K562 (cell line): ENCODE results near the gene INHA. TPM values are rescaled to one million over a fixed set of nuclear protein-coding genes. Genes with fewer than 3 reads are reported as not detected.
A peak's percentile ranks its signal among the peaks of the same experiment; 100 is the strongest.

Source experiments
- ASH1L ChIP-seq: fragments of 450-650 bp; IDR thresholded peaks from 2 replicates; pipeline ENCODE4 v1.6.1; 2018; ENCODE audit warnings: borderline replicate concordance, mild to moderate bottlenecking, low read depth; ENCODE audit not compliant: partially characterized antibody
- ATF1 ChIP-seq, 2 experiments: fragments of 450-650 bp in 1 of 2; IDR thresholded peaks; 2 replicates each; pipeline ENCODE4 v1.6.1; 2016; ENCODE audit warnings: missing compliant biosample characterization in 1 of 2, missing genetic modification characterization in 1 of 2
- BRD4 ChIP-seq: fragments of 200-600 bp; sonication (generic); IDR thresholded peaks from 2 replicates; pipeline ENCODE4 v1.6.1; 2017; ENCODE audit warnings: inconsistent platforms
- FIP1L1 ChIP-seq: fragments of 200-400 bp; formaldehyde crosslinking; IDR thresholded peaks from 2 replicates; pipeline ENCODE4 v1.6.1; 2018; ENCODE audit warnings: mild to moderate bottlenecking, low read depth, low read length; ENCODE audit not compliant: poor library complexity, severe bottlenecking
- FOXP4 ChIP-seq: sonication (generic); formaldehyde crosslinking; IDR thresholded peaks from 2 replicates; pipeline ENCODE4 v1.8.0; 2022; ENCODE audit warnings: mild to moderate bottlenecking, missing genetic modification reagents, borderline replicate concordance
- GATAD2B ChIP-seq: fragments of 450-650 bp; IDR thresholded peaks from 2 replicates; pipeline ENCODE4 v1.6.1; 2017; ENCODE audit warnings: mild to moderate bottlenecking, borderline replicate concordance
- HSF4 ChIP-seq: fragments of 250-450 bp; sonication (Bioruptor Pico); IDR thresholded peaks from 2 replicates; pipeline ENCODE4 v2.1.2; 2022; ENCODE audit warnings: mild to moderate bottlenecking, moderate library complexity, borderline replicate concordance
- PRDM10 ChIP-seq: fragments of 450-650 bp; IDR thresholded peaks from 2 replicates; pipeline ENCODE4 v1.6.1; 2018; ENCODE audit not compliant: partially characterized antibody
- PYGO2 ChIP-seq: fragments of 450-650 bp; IDR thresholded peaks from 2 replicates; pipeline ENCODE4 v1.6.1; 2016; ENCODE audit warnings: mild to moderate bottlenecking, missing genetic modification characterization, moderate library complexity, missing compliant biosample characterization
- RBFOX2 ChIP-seq: fragments of 200-400 bp; formaldehyde crosslinking; IDR thresholded peaks from 2 replicates; pipeline ENCODE4 v1.6.1; 2017; ENCODE audit warnings: low read depth, mild to moderate bottlenecking, low read length, moderate library complexity
- SUPT5H ChIP-seq: fragments of 450-650 bp; IDR thresholded peaks from 2 replicates; pipeline ENCODE4 v1.6.1; 2016
- TCF7 ChIP-seq: sonication (generic); IDR thresholded peaks from 2 replicates; pipeline ENCODE4 v1.6.1; 2016; ENCODE audit warnings: antibody characterized with exemption, borderline replicate concordance
- TEAD4 ChIP-seq, 2 experiments: sonication (generic) in 1 of 2; formaldehyde crosslinking in 1 of 2; IDR thresholded peaks; 2 replicates each; pipeline versions ENCODE4 v1.6.1 to v1.8.0; 2012 to 2022; ENCODE audit warnings: borderline replicate concordance in 1 of 2, inconsistent platforms in 1 of 2, low read length in 1 of 2, mild to moderate bottlenecking in 1 of 2, missing genetic modification reagents in 1 of 2
- ZBTB11 ChIP-seq, 3 experiments: fragments of 200-800 bp in 1 of 3; fragments of 250-450 bp in 1 of 3; fragments of 450-650 bp in 1 of 3; sonication (Bioruptor Pico) in 1 of 3; sonication (Bioruptor generic) in 1 of 3; formaldehyde crosslinking in 1 of 3; IDR thresholded peaks; 2 replicates each; pipeline versions ENCODE4 v1.6.1 to v1.8.0; 2016 to 2022; ENCODE audit warnings: mild to moderate bottlenecking in 2 of 3, missing genetic modification characterization in 2 of 3, missing compliant biosample characterization in 1 of 3, moderate library complexity in 1 of 3
- ZNF212 ChIP-seq: fragments of 450-650 bp; formaldehyde crosslinking; IDR thresholded peaks from 2 replicates; pipeline ENCODE4 v1.4.0; 2020; ENCODE audit warnings: mild to moderate bottlenecking
- ZNF384 ChIP-seq: IDR thresholded peaks from 2 replicates; pipeline ENCODE4 v1.6.1; 2012; ENCODE audit warnings: low read depth, low read length, improper control_type of control experiment
- polyA plus RNA-seq, 8 experiments: library from polyadenylated mRNA; depleted of rRNA in 4 of 8; stranded (reverse) in 5 of 8; unstranded in 3 of 8; fragments of >200 nt; fragmentation: Nextera tagmentation in 2 of 8; fragmentation: Illumina TruSeq in 1 of 8; extraction: Ambion mirVana in 2 of 8; extraction: Trizol in 1 of 8; gene quantifications; 2 replicates each; pipeline versions ENCODE4 v1.2.1 to v1.2.3, GENCODE V29; 2011 to 2014; ENCODE audit warnings: inconsistent platforms in 1 of 8, missing spikeins in 1 of 8
- total RNA-seq, 7 experiments: library from RNA; depleted of rRNA in 6 of 7; stranded (reverse); fragments of >200 nt in 6 of 7; fragmentation: Illumina TruSeq in 2 of 7; extraction: Trizol in 2 of 7; gene quantifications; 2 replicates each; pipeline versions ENCODE4 v1.2.1 to v1.2.3, GENCODE V29; 2011 to 2021; ENCODE audit warnings: low replicate concordance in 1 of 7

INHA gene
- total and polyA plus RNA-seq, 9 of the 15 experiments (the other 6 are each of a cell fraction or from before 2014, with no cell fraction given), result 0.07 to 1.9 (median 0.40) TPM

- TF ChIP-seq FOXP4, result no peak
- TF ChIP-seq SUPT5H, result 0 out of 2 replicates have a peak, but pooled peaks have one; percentile 24
- peak; percentile 36 for TF ChIP-seq PRDM10
- no peak for TF ChIP-seq FIP1L1
- peak; percentile 98 for TF ChIP-seq ZNF384
- no peak for TF ChIP-seq BRD4
- TF ChIP-seq TEAD4 (IDR thresholded peaks at IDR 0.05; ENCODE audit: low read length), result peak; percentile 33; the same call in 1 of the 2 replicates
- no peak for TF ChIP-seq TEAD4 (CRISPR knock-in tag; IDR thresholded peaks at IDR 0.05; ENCODE audit: borderline replicate concordance)
- 0 out of 6 replicates have a peak, but pooled peaks of 1 of the 3 experiments have one; percentile 35 for TF ChIP-seq ZBTB11 (CRISPR knock-in tag; IDR thresholded peaks at IDR 0.05)
- no peak for TF ChIP-seq ATF1 (CRISPR knock-in tag; IDR thresholded peaks at IDR 0.05)
- TF ChIP-seq ATF1 (tag; IDR thresholded peaks at IDR 0.05), result no peak
- no peak for TF ChIP-seq HSF4 (CRISPR knock-in tag)
- TF ChIP-seq ZNF212 (CRISPR knock-in tag), result no peak
- no peak for TF ChIP-seq GATAD2B
- no peak for TF ChIP-seq TCF7
- TF ChIP-seq ASH1L, result no peak
- no peak for TF ChIP-seq PYGO2 (tag)
- no peak for TF ChIP-seq RBFOX2
These were observed 23.1 kb downstream of the INHA start (continued) for GRCh38 chr2:219595256-219595655.
